Natural killer cell (primary cell): Measurements from ENCODE around the gene BGN. TPM values are rescaled to one million over a fixed set of nuclear protein-coding genes. Genes with fewer than 3 reads are reported as not detected.

Experiments
- ATAC-seq, 3 donors: fragments of 150-1000 bp in 2 of 3; fragments of 200-7000 bp in 1 of 3; cut with Tn5 transposase; 1 replicate in 1 of 3; 2 replicates in 2 of 3; pipeline ENCODE4 v1.10.0; 2021; ENCODE audit warnings: mild to moderate bottlenecking in 2 of 3, moderate library complexity in 2 of 3
- DNase-seq, 2 donors: peaks; one replicate each; pipeline versions ENCODE4 v3.0.0 to v3.0.0-alpha.2; 2013 to 2021; ENCODE audit warnings: mixed read lengths in 1 of 2
- H3K27ac ChIP-seq: one replicate; pipeline ENCODE4 v1.5.1; 2013; ENCODE audit warnings: mild to moderate bottlenecking, low read length
- H3K27me3 ChIP-seq: one replicate; pipeline ENCODE4 v1.6.1; 2013; ENCODE audit warnings: low read length; ENCODE audit not compliant: control insufficient read depth, insufficient read depth
- H3K36me3 ChIP-seq: one replicate; pipeline ENCODE4 v1.6.1; 2013; ENCODE audit warnings: low read length; ENCODE audit not compliant: control insufficient read depth, insufficient read depth
- H3K4me1 ChIP-seq: one replicate; pipeline ENCODE4 v1.6.1; 2013; ENCODE audit warnings: low read length; ENCODE audit not compliant: control insufficient read depth, insufficient read depth
- H3K4me3 ChIP-seq: one replicate; pipeline ENCODE4 v1.5.1; 2013; ENCODE audit warnings: low read length
- H3K9me3 ChIP-seq: one replicate; pipeline ENCODE4 v1.6.1; 2013; ENCODE audit warnings: low read length; ENCODE audit not compliant: control insufficient read depth, insufficient read depth
- H3K27ac Mint-ChIP-seq, 2 donors: one replicate each; pipeline ENCODE4 v1.8.0; 2022; ENCODE audit warnings: mild to moderate bottlenecking in 2 of 2, mixed read lengths in 2 of 2, moderate library complexity in 1 of 2
- H3K27me3 Mint-ChIP-seq, 2 donors: one replicate each; pipeline ENCODE4 v1.8.0; 2022; ENCODE audit warnings: low read depth in 2 of 2, mixed read lengths in 2 of 2
- H3K36me3 Mint-ChIP-seq: one replicate; pipeline ENCODE4 v1.8.0; 2022; ENCODE audit warnings: mixed read lengths
- H3K4me1 Mint-ChIP-seq, 2 donors: one replicate each; pipeline ENCODE4 v1.8.0; 2022; ENCODE audit warnings: mixed read lengths in 2 of 2
- H3K4me3 Mint-ChIP-seq: one replicate; pipeline ENCODE4 v1.8.0; 2022; ENCODE audit warnings: mild to moderate bottlenecking, moderate library complexity, mixed read lengths
- H3K9me3 Mint-ChIP-seq, 2 donors: one replicate each; pipeline ENCODE4 v1.8.0; 2022; ENCODE audit warnings: mixed read lengths in 2 of 2
- CTCF ChIP-seq: fragments of 200-600 bp; IDR thresholded peaks from one replicate; pipeline ENCODE4 v1.8.0; 2022; ENCODE audit warnings: antibody characterized with exemption
- WGBS: methylation state at CpG from one replicate; pipeline ENCODE4 v1.1.7; 2013; ENCODE audit warnings: missing lambda C conversion rate; ENCODE audit not compliant: insufficient coverage; 5-methylcytosine and 5-hydroxymethylcytosine counted together
- intact Hi-C: fragments of 100-400 bp; cut with micrococcal nuclease; formaldehyde crosslinking; loops from one replicate; pipeline ENCODE4 v1.14.2; 2022
- total RNA-seq, 4 donors: library from RNA; stranded (reverse); fragments of 120-200 nt in 1 of 4; gene quantifications; one replicate each; pipeline versions ENCODE4 v1.2.3 to v1.2.4, GENCODE V29; 2013 to 2022

BGN gene
- total RNA-seq, 3 donors from 2014 or later (not counting 1 experiment from before 2014, with no cell fraction given), result not detected

- no peak overlapping the region for H3K27ac ChIP-seq
- no peaks in the 10 kb centered on the region for H3K9me3 Mint-ChIP-seq
- no peak overlapping the region for H3K4me3 Mint-ChIP-seq
- no peaks in the 10 kb centered on the region for H3K4me1 ChIP-seq
- DNase-seq (no peak), ATAC-seq (no peak)
- H3K9me3 ChIP-seq, result no peaks in the 10 kb centered on the region
- no peak overlapping the region for H3K4me3 ChIP-seq
- H3K36me3 ChIP-seq, result no peaks in the 10 kb centered on the region
- no peak for TF ChIP-seq CTCF
- no peaks in the 10 kb centered on the region for H3K27me3 Mint-ChIP-seq
- no peak overlapping the region for H3K27ac Mint-ChIP-seq
- WGBS, result 96% methylated on average over 10 of the region's 13 CpGs
- no peaks in the 10 kb centered on the region for H3K36me3 Mint-ChIP-seq
- intact Hi-C loops, result no loop called here
- H3K4me1 Mint-ChIP-seq, result no peaks in the 10 kb centered on the region
- H3K27me3 ChIP-seq, result no peaks in the 10 kb centered on the region
Measured at GRCh38 chrX:153481043-153481442, 13.7 kb upstream of the BGN start.

DNA sequence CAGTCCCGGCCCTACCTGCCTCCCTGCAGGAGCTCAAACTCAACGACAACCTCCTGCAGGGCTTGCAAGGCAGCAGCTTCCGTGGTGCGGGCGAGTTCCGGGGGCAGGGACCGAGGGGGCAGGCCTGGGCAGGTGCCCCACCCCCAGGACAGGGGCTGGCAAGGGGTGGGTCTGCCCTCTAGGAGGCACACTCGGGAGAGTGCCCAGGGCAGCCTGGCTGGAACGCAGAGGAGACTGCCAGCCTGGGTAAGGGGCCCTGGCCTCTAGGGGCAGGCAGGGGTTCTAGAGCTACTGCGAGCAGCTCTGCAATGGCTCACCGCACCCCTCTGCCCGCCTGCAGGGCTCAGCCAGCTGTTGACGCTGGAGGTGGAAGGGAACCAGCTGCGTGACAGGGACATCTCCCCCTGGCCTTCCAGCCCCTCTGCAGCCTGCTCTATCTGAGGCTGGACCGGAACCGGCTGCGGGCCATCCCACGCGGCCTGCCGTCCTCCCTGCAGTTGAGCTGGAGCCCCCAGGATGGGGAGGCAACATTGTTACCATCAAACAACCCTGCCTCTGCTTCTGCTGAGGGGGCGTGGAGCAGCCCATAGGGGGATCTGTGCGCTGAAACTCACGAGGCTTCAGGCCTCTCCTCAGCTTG is 12.3 kb upstream of the BGN start:
- Mint-ChIP-seq H3K4me3 (no peak overlapping the region), H3K27ac (no peak overlapping the region), H3K27me3 (no peaks in the 10 kb centered on the region), H3K9me3 (no peaks in the 10 kb centered on the region), H3K4me1 (no peaks in the 10 kb centered on the region), H3K36me3 (no peaks in the 10 kb centered on the region)
- H3K36me3 ChIP-seq, result no peaks in the 10 kb centered on the region
- intact Hi-C loops, result no loop called here
- H3K4me3 ChIP-seq, result no peak overlapping the region
- H3K27ac ChIP-seq, result no peak overlapping the region
- whole genome bisulfite sequencing, result 90% methylated on average over 19 of the region's 23 CpGs
- no peaks in the 10 kb centered on the region for H3K4me1 ChIP-seq
- H3K9me3 ChIP-seq, result no peaks in the 10 kb centered on the region
- ATAC-seq, result no peak
- H3K27me3 ChIP-seq, result no peaks in the 10 kb centered on the region
- DNase-seq, result no peak
- TF ChIP-seq CTCF, result no peak

GRCh38 chrX:153485396-153486080 is 9.2 kb upstream of the BGN start:
- intact Hi-C loops, result no loop called here
- H3K36me3 Mint-ChIP-seq, result no peaks in the 10 kb centered on the region

More at GRCh38 chrX:153485396-153486080, 9.2 kb upstream of the BGN start:
- Histone ChIP-seq H3K36me3 (no peaks in the 10 kb centered on the region), H3K27me3 (no peaks in the 10 kb centered on the region), H3K4me3 (no peak overlapping the region), H3K27ac (no peak overlapping the region), H3K4me1 (peaks cover 4% of the 10 kb centered on the region), H3K9me3 (no peaks in the 10 kb centered on the region)
- Mint-ChIP-seq H3K9me3 (no peaks in the 10 kb centered on the region), H3K27me3 (no peaks in the 10 kb centered on the region), H3K4me1 (no peaks in the 10 kb centered on the region), H3K27ac (no peak overlapping the region), H3K4me3 (no peak overlapping the region)
- DNase-seq (no peak), ATAC-seq (no peak)
- no peak for TF ChIP-seq CTCF
- 68% methylated on average over 30 of the region's 30 CpGs for WGBS
